HL-60/S4 treated with retinoic acid at 250 ng/mL for 4 days and 3 days (cell line): ENCODE results near the gene CMIP.

Experiments
- in situ Hi-C: fragments of 300-500 bp; cut with MboI; formaldehyde crosslinking; loops from 2 replicates; pipeline ENCODE4 v1.7.0; 2022; ENCODE audit warnings: low sequenced_read_pairs

The CMIP gene

GRCh38 chr16:81615411-81615810 lies 170.8 kb downstream of the CMIP start:
- in situ Hi-C loops, result no loop called here

GRCh38 chr16:81615833-81616232 lies 171.2 kb downstream of the CMIP start:
- in situ Hi-C loops, result no loop called here

GRCh38 chr16:81616321-81617020 lies 171.9 kb downstream of the CMIP start:
- in situ Hi-C loops, result no loop called here

- in situ Hi-C loops, result no loop called here
These were observed 172.4 kb downstream of the CMIP start for GRCh38 chr16:81617021-81617346.

- in situ Hi-C loops, result no loop called here
These were observed 173.6 kb downstream of the CMIP start for GRCh38 chr16:81618187-81618586.

- in situ Hi-C loops, result no loop called here
These were observed 174.1 kb downstream of the CMIP start for GRCh38 chr16:81618661-81619060.

- in situ Hi-C loops, result no loop called here
These were observed 175.4 kb downstream of the CMIP start for GRCh38 chr16:81620029-81620428.

- in situ Hi-C loops, result no loop called here
These were observed 176.2 kb downstream of the CMIP start for GRCh38 chr16:81620796-81621195.

- in situ Hi-C loops, result no loop called here
These were observed 176.9 kb downstream of the CMIP start for GRCh38 chr16:81621496-81621895.

GRCh38 chr16:81623365-81624102 lies 178.9 kb downstream of the CMIP start:
- in situ Hi-C loops, result no loop called here

GRCh38 chr16:81624403-81624759 lies 179.8 kb downstream of the CMIP start:
- in situ Hi-C loops, result no loop called here

- in situ Hi-C loops, result no loop called here
These were observed 180.3 kb downstream of the CMIP start for GRCh38 chr16:81624760-81625543.

- in situ Hi-C loops, result no loop called here
These were observed 181.0 kb downstream of the CMIP start for GRCh38 chr16:81625544-81626153.

GRCh38 chr16:81626181-81626674 lies 181.6 kb downstream of the CMIP start:
- in situ Hi-C loops, result no loop called here

GRCh38 chr16:81627024-81627423 lies 182.4 kb downstream of the CMIP start:
- in situ Hi-C loops, result no loop called here

- in situ Hi-C loops, result no loop called here
These were observed 183.2 kb downstream of the CMIP start for GRCh38 chr16:81627729-81628244.

- in situ Hi-C loops, result no loop called here
These were observed 184.6 kb downstream of the CMIP start for GRCh38 chr16:81629034-81629802.

GRCh38 chr16:81629896-81630634 lies 185.5 kb downstream of the CMIP start:
- in situ Hi-C loops, result no loop called here

GRCh38 chr16:81630635-81631031 lies 186.0 kb downstream of the CMIP start:
- in situ Hi-C loops, result no loop called here
